ENCODE data around the gene KRT83.

KRT83 gene

DNA sequence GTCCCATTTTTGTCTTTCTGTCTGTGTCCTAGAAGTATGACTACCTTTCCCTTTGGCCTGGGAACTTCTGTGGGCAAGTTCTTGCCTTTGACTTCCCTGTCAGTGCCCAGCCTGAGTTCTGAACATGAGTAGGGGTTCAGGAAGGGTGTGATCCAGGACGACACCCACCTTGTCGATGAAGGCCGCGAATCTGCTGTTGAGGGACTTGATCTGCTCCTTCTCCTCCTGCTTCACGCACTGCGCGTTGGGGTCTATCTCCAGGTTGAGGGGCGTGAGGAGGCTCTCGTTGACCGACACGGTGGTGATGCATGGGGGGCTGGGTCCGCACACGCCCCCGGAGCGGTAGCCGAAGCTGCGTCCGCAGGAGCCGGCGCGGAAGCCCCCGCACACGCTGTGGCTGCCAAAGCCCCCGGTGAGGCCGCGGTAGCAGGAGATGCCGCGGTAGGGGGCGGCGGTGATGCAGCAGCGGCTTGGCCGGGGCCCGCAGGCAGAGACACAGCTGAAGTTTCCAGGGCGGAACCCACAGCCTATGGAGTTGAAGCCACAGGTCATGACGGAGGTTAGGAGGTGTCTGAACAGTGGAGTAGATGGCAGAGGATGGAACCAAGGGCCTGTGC is at the start of gene KRT83:
KRT83 (minus strand) TSS at position 615 of the 617 bp plus-strand sequence; CDS start at position 552, 63 bp downstream.
- no peak for DNase-seq (ENCODE audit: low read depth in 2 of 2, low spot score in 1 of 2)

DNA sequence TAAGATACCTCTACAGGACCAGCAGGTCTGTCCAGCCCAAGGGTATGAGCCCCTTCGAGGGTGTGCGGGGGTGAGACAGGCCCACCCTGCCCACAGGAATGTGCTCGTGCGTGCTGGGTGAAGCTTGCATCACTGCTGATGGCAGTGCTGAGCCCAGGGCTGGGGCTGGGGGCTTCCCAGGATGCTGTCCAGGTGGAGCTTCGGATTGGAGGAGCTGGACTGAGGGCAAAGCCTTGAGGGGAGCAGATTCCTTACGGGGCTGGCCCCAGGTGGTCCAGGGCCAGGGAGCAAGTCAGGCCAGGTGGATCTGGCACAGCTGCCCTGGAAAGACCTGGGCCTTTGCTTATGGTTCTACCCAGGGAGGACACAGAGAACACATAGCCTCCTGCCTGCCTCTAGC is 48.6 kb upstream of the KRT83 start:
- DNase-seq (ENCODE audit: low read depth in 2 of 2, low spot score in 1 of 2) = no peak

DNA sequence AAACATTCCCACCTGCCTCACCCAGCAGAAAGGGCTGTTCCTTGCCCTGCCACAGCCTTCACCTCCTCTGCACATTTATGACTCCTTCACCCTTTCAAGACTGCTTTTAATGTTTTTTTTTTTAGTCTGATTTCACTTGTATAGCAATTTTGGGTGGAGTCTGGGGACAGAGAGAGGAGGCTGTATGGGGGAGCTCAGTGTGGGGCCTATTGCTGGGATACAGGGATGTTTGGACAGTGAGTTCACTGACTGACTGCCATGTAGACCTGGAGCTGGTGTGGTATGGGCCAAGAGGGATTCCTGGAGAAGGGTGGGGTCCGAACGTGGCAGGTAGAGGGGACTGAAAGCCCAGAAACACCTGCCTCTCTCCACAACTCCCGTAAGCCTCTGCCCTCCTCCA is 48.0 kb upstream of the KRT83 start:
- no peak for DNase-seq (ENCODE audit: low read depth in 2 of 2, low spot score in 1 of 2)

DNA sequence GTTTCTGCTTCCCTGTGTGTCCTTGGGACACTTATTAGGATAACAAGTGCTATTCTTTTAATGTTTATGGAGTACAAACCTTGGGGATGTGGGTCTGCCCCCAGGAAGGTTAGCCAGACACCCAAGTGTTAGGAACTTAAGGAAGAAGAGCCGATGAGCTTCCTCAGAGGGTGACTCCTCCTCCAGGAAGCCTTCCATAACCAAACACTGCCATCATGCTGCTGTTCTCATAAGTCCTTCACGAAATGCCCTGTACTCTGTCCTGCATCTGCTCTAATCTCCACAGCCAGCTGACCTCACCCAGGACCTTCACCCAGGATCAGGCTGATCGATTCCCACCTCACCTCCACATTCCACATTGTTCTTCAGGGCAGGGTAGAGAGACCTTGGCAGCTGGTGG is 47.3 kb upstream of the KRT83 start:
- no peak for DNase-seq (ENCODE audit: low read depth in 2 of 2, low spot score in 1 of 2)

DNA sequence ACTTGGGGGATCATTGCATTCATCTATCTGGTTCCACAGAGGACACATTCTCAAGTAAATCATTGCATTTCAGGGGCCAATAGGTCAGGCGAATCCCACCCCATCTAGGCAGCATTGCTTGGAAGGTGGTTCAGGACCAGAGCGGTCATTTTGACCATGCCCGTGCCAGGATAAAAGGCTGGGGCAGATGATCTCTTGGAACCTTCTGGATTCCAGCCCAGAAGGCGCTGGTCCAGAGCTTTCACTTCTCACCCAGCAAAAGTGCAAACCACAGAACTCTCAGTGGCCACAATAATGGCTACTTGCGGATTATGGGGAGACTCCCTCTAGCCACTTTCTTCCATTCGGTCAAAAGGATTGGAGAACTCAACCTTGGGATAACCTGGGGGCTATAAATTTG is 46.7 kb upstream of the KRT83 start:
- DNase-seq (ENCODE audit: low read depth in 2 of 2, low spot score in 1 of 2) = no peak

DNA sequence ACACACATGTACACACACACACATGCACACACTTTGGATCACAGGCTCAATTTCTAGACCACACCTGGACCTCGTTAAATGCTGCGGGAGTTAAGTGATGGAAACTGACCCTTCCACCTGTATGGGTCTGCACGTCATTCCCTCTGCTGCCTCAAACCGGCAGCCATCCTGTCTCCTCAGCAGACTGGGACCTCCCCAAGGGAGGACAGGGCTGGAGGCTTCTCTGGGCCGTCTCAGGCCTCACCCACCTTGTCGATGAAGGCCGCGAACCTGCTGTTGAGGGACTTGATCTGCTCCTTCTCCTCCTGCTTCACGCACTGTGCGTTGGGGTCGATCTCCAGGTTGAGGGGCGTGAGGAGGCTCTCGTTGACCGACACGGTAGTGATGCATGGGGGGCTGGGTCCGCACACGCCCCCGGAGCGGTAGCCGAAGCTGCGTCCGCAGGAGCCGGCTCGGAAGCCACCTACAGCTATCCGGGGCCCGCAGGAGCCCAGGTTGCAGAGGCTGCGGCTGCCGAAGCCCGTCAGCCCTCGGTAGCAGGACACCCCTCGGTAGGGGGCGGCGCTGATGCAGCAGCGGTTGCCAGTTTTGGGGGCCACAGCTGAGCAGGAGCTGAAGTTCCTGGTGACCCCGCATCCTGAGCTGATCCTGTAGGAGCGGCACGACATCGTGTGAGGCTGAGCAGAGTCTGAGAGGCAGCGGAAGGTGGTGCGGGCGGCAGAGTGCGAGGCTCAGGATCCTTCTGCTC is 45.7 kb upstream of the KRT83 start, which contains the start of gene KRT85:
KRT85 (minus strand) TSS at position 744 of the 748 bp plus-strand sequence; CDS start at position 668, 76 bp downstream.
- no peak for DNase-seq (ENCODE audit: low read depth in 2 of 2, low spot score in 1 of 2)

DNA sequence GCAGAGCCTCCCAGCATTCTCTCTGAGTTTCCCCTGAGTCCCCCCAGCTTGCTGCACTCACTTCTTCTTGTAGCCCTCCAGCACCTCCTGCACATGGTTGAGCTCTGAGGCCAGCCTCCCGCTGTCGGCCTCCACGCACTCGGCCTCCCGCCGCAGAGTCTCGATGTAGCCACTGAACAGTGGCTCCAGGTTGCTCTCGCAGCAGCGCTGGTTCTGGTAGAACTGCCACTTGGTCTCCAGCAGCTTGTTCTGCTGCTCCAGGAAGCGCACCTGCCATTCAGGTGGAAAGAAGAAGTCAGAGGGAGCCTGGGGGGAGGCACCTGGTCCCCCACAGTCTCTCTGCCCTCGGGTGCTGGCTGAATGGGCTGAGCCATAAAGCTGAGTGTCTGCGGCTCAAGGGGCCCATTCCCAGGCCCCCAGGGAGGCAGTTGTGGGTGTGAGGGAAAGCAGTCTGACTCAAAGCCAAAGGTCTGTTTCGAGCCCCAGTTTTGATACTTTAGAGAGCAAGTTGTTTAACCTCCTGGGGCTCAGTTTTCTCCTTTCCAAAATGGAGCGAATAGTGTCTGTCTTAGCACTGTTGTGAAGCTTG is 43.8 kb upstream of the KRT83 start:
- DNase-seq (ENCODE audit: low read depth in 2 of 2, low spot score in 1 of 2) = no peak

DNA sequence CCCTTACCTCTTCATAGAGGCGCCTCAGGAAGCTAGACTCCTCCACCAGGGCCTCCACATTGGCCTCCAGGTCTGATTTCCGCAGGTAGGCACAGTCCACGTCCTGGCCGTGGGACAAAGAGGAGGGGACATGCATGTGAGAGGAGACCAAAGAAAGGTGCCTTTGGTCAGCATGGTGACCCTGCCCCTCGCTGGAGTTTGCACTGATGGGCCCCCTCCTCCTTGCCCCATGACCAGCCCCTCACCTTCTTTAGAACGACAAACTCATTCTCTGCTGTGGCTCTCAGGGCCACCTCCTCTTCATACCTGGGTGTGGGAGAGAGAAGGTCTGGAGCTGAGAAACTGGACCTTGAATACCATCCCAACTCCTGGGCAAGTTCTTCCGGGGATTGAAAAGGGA is 42.9 kb upstream of the KRT83 start:
- DNase-seq (ENCODE audit: low read depth in 2 of 2, low spot score in 1 of 2) = no peak

DNA sequence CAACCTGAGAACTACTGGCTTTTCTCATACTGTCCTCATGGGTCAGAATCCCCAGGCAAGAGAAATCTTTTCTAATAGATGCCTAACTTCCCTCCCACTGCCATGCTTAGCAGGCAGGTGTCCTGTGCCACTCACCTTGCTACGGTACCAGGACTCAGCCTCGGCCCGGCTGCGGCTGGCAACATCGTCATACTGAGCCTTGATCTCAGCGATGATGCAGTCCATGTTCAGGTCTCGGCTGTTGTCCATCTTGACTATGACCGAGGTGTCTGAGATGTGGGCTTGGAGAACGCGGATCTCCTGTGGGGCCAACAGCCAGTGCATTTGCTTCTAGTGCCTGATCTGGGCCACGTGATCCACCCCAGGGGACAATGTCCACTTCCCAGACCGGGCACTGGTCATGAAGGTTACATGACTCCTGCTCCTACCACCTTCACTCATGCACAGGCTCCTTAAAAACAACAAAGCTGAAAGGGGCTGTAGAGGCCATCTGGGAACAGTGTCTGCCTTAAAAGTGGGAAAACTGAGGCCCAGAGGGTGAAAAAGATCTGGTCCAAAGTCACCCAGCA is 42.0 kb upstream of the KRT83 start:
- DNase-seq (ENCODE audit: low read depth in 2 of 2, low spot score in 1 of 2) = no peak

DNA sequence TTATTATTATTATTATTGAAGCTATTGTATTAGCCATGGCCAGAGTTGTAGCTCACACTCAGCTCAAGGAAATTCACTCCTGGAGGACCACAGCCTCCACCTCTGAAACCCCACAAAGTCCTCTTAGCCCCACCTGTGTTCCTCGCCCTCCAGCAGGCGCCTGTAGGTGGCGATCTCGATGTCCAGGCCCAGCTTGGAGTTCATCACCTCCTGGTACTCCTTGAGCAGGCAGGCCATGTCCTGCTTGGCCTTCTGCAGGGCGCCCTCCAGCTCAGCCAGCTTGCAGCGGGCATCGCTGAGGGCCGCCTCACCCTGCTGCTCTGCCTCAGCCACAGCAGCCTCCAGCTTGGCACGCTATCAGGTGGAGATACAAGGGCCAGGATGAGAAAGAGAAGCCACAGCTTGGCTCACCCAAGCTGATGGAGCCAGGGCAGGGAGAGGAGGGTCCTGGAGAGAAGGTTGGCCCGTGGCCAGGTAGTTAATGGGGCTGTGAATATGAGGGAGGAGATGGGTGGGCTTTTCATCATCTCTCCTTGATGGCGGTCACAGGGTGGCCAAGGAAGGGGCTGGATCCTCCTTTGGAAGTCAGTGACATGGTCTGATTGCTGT is 41.0 kb upstream of the KRT83 start:
- no peak for DNase-seq (ENCODE audit: low read depth in 2 of 2, low spot score in 1 of 2)

DNA sequence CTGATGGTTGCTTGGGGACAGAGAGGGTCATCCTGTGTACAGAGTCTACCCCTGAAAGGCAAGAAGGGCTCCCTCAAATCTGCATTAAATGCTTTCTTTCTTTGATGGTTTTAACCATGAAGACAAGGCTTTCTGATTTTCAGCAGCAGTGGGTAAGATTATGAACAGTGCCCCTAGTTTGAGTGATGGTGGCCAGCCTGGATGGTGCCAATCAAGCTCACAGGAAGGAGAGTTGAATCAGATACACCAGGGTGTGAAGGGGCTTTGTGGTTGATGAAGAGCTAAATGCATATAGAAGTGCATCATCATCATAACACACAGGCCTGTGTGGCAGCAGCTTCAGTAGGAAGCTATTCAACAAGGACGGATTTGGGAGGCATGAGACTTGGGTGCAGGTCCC is 40.4 kb upstream of the KRT83 start:
- DNase-seq (ENCODE audit: low read depth in 2 of 2, low spot score in 1 of 2) = no peak

DNA sequence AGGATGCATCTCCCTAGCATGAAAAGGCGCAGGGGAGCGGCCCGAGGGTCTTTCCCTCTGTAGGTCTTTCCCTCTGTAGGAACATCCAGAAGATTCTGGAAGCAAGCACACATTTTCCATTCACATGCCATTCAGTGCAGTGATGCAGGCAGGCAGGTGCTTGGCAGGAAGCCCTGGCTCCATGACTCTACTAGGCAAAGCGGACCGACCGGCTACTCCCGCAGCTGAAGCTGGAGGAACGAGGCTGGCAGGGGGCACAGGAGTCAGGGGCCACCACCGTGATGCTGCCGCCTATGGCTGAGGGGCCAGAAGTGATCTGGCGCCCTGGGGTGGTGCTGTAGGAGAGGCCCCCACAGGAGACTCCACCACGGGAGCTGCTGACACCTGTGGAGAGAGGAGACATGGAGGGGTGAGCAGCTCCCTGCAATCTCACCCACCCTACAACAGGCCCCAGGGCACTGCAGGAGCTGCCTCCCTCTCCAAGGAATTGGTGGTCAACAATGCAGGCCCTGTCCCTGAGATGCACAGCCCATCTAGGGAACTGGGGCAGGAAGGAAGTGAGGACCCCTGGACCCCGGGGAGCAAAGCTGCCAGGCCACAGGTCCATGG is 39.6 kb upstream of the KRT83 start:
- no peak for DNase-seq (ENCODE audit: low read depth in 2 of 2, low spot score in 1 of 2)

DNA sequence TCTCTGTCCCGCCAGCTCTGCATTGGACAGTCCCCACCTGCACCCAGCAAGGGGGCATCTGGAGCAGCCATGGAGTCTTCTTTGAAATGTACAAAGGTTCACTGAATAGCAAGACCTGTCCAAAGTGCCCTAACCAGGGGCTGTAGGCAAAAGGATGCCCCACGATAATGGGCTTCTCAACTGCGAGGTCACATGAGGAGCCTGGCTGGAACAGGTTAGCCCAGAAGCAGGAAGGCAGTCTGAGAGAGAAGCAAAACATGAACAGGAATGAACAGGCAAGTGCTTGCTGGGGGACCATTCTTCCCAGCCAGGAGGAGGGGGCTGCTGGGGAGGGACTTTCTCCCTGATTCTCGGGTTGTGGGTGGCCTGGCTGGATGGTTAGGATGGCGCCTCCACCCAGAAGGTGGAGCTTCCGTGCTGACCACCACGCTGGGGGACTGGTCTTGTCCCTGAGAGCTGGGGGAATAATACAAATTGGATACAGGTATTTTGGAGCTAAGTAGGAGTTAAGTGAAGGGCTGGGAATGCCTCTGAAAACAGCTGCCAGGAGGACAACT is 39.0 kb upstream of the KRT83 start:
- no peak for DNase-seq (ENCODE audit: low read depth in 2 of 2, low spot score in 1 of 2)

DNA sequence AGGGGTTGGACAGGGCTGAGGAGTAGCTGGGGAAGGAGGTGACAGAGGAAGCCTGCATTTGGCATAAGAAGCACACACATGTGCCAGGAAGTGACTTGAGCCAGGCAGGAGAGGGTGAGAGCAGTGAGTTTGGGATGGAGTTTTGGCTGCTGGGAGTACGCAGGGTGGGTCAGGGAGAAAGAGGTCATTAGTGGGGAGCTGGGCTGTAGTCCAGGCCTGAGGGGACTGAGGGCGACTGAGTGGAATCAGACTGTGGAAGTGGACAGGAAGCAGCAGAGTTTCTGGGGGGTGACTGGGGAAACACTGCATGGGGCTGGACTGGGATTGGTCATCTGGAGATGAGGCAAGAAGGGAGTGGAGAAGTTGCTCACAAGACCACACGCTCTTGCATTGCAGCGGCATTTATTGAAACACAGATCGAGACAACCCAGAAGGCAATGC is 38.4 kb upstream of the KRT83 start:
- DNase-seq (ENCODE audit: low read depth in 2 of 2, low spot score in 1 of 2) = no peak

DNA sequence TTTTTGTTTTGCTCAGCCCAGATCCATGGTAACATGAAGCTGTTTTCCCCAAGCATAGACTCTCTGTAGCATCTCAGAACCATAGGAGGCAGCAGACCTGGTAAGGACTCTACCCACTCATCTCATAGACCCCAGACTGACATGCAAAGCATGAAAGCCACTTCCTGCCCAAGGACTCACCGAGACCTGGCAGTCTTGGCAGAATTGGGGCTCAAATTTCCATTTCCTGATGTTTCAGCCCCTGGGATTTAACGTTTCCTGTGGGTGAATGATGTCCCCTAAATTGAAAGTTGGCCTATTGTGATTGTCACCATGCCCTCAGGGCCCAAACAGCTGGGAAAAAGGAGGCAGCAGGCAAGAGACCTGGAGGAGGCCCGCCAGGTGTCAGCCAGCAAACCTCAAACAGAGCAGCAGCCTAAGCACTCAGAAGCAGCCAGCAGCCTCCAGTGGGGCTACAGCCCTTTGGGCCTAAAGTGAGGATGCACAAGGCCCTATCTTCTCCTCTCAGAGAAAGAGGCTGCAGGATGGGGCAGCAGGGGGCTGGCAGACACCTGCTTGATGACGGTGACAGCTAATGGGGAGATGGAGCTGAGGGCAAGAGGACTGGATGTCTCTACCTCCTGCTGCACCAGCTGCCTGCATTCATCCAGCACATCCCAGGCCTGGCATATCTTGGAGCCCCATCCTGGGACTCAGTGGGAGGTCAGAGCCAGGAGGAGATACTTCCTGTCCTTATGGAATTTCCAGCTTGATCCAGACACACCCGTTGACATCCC is 37.6 kb upstream of the KRT83 start:
- DNase-seq (ENCODE audit: low read depth in 2 of 2, low spot score in 1 of 2) = no peak

DNA sequence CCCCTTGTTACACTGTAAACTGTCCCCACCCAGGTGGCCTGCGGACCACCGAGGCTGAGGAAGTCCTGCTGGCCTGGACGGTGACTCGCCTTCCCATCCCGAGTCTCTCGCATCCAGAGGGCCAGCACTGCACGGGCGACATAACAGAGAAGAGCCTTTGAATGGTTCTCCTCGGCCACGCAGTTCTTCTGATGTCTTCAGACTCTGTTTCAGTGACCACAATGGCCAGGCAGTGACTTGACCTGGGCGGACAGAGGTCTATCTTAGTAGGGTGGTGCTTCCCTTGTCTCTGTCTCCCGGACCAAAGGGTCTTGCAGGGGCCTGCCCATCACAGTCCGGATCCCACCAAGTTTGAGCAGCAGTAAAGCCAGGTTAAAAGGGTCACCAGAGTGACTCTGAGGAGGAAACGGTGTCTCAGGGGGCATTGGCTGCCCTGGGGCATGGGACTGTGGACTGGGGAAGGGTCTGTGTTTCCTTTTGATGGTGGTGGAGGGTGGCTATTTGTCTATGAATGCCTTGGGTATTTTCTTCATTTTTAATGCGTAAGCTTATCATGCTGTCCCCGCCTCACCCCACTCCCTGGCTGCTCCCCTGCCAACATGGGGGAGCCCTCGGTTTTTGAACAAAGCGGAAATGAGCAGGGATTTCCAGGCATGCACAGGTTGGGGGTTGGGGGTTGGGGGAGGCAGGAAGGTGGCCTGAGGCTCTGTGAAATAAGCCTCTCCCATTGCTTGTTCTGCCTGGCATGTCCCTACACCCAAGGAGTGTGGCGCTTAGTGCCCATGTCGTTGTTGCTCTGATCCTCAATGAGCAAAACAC is 35.8 kb upstream of the KRT83 start:
- DNase-seq (ENCODE audit: low read depth in 2 of 2, low spot score in 1 of 2) = no peak

DNA sequence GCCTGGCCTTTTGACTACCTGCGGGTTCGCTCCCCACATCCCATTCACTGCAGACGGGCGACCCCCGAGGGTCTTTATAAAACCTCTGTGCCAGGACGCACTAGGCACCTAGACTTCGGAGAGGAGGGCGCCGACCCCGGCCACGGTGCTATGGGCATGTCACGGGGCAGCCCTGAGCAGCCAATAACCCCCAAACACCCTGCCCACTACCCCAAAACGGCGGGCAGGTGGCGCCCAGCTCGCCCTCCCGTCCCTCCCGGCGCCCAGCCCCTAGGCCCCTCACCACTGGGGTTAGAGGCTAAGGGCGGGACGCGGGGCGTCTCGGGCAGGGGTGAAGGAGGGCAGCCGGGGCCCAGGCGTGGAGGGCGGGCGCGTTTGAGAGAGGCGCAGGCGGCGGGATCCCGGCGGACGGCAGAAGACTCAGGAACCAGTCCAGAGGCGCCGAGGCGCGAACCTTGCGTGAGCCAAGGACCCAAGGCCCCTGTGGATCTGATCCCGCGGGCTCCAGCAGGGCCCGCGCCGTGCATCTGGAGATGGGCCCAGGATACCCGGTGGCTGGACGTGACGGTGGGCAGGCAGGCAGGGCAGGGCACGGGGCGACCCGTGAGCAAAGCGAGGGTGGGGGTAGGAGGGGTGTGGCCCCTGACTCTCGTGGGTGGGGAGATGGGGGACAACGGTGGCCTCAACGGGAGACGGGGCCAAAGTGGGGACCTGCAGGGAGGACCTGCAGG is 35.0 kb upstream of the KRT83 start:
- DNase-seq (ENCODE audit: low read depth in 2 of 2, low spot score in 1 of 2) = no peak

DNA sequence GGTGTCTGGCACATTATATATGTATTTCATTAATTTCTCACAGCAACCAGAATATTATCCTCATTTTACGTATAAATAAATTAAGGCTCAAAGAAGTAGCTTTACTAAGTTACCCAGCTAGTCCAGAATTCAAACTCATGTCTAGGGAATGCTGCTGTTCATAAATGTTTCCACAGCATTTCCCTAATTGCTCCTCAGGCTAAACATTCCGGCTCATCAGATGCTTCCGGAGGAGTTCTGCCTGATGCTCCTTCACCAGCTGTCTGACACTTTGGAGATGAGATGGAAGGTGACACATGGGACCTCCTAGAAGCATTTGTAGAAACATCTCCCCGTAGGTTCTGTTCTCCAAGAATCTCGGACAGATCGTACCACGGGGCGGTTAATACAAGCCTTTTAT is 34.0 kb upstream of the KRT83 start:
- DNase-seq (ENCODE audit: low read depth in 2 of 2, low spot score in 1 of 2) = no peak

DNA sequence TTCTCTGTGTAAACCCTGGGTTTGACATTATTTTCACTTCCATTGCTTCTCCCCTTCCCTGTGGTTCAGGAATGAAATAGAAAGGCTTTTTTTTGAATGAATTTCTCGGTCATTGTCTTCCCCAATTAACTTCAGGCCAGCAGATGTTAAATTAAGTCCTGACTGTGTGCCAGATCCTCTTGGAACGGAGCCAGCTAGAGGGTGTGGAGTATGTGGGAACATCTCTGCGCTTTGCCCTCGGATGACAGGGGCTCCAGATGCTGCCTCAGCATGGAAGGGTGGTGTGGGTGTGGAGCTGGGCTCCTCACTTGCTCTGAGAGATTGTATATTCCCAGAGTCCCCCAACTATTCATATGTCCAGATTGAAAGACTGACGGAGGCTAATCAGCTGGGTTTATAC is 33.0 kb upstream of the KRT83 start:
- no peak for DNase-seq (ENCODE audit: low read depth in 2 of 2, low spot score in 1 of 2)

Data from stimulated activated CD8-positive, alpha-beta memory T cell treated with anti-CD3 and anti-CD28 coated beads, Interleukin-4, amount 100 ng/mL, for 4 hours (primary cell).